ENCODE results near the gene CALML3. TPM values are rescaled to one million over a fixed set of nuclear protein-coding genes. Genes with fewer than 3 reads are reported as not detected.

The CALML3 gene
- total and polyA plus RNA-seq, 12 donors: 0.04 TPM; not detected in 11

DNA sequence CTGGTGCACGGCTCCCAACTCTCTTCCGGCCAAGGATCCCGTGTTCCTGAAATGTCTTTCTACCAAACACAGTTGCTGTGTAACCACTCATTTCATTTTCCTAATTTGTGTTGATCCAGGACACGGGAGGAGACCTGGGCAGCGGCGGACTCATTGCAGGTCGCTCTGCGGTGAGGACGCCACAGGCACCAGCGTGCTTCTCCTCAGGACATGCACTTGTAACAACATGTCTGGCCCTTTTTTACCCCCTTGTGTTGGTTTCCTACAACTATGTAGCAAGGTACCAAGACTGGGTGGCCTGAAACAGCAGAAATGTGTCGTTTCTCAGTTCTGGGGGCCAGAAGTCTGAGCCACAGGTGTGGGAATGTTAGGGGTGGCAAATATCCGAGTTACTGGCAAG, 43.6 kb upstream of the CALML3 start:
- 93 to 95% methylated on average over 12 of the region's 12 CpGs for WGBS, 2 donors
- no peak overlapping the region for H3K4me3 ChIP-seq
- intact Hi-C loops (cut with DNase I): no loop called here

DNA sequence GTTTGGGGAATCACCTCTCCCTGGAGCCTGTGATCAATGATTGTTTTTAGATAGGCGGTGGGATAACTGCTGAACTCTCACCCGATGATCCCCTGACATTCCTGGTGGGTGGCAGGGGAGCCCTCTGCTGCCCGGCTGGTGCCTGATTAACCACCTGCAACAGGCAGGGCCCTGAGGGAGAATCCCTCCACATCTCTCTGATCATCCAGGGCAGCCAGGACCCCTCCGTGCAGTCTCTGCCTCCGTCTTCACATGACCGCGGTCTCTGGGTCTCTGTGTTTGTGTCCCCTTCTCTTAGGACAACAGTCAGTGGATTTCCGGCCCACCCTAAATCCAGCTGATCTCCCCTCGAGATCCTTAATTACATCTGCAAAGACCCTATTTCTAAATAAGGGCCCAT, 42.7 kb upstream of the CALML3 start:
- WGBS, 2 donors: 93 to 94% methylated on average over 9 of the region's 9 CpGs
- ATAC-seq: no peak
- TF ChIP-seq, protein P1, sequence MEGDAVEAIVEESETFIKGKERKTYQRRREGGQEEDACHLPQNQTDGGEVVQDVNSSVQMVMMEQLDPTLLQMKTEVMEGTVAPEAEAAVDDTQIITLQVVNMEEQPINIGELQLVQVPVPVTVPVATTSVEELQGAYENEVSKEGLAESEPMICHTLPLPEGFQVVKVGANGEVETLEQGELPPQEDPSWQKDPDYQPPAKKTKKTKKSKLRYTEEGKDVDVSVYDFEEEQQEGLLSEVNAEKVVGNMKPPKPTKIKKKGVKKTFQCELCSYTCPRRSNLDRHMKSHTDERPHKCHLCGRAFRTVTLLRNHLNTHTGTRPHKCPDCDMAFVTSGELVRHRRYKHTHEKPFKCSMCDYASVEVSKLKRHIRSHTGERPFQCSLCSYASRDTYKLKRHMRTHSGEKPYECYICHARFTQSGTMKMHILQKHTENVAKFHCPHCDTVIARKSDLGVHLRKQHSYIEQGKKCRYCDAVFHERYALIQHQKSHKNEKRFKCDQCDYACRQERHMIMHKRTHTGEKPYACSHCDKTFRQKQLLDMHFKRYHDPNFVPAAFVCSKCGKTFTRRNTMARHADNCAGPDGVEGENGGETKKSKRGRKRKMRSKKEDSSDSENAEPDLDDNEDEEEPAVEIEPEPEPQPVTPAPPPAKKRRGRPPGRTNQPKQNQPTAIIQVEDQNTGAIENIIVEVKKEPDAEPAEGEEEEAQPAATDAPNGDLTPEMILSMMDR (IDR thresholded peaks at IDR 0.05): no peak
- no peak for DNase-seq
- no peak overlapping the region for H3K27ac ChIP-seq
- H3K27me3 ChIP-seq: peaks cover 0 to 13% (median 0%) of the 10 kb centered on the region in 7 donors
- H3K36me3 ChIP-seq: no peaks in the 10 kb centered on the region
- no peak overlapping the region for H3K4me3 ChIP-seq
- H3K9me3 ChIP-seq: peaks cover 0 to 3% (median 0%) of the 10 kb centered on the region in 11 donors
- intact Hi-C loops (cut with DNase I): no loop called here
- H3K4me1 ChIP-seq: no peaks in the 10 kb centered on the region

More for the DNA sequence above, 43.6 kb upstream of the CALML3 start:
- H3K27ac ChIP-seq: no peak overlapping the region
- H3K4me1 ChIP-seq: no peaks in the 10 kb centered on the region
- DNase-seq (no peak), ATAC-seq (no peak)
- H3K27me3 ChIP-seq: peaks cover 0 to 7% (median 0%) of the 10 kb centered on the region in 7 donors
- no peaks in the 10 kb centered on the region for H3K36me3 ChIP-seq
- TF ChIP-seq, protein P1 (IDR thresholded peaks at IDR 0.05): no peak
- H3K9me3 ChIP-seq: peaks cover 0 to 3% (median 0%) of the 10 kb centered on the region in 11 donors

DNA sequence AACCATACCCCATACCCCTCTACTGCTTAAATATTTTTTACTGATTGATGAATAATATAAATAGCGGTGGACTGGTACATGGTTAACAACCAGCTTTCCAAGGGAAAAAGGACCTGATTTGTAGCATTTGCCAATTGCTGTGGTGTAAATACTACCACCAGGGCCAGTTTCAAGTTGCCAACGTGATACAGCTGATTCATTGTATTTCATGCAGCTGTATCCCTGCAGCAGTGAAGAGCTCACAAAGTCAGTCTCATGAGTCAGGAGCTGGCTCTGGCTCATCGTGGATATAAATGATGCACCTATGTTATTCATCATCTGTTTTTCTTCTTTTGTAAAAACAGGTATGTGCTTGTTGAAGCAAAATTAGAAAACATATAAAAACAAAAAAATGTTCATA, 40.6 kb upstream of the CALML3 start:
- no peak for ATAC-seq
- WGBS, 2 donors: 84 to 85% methylated on average over 3 of the region's 3 CpGs

DNA sequence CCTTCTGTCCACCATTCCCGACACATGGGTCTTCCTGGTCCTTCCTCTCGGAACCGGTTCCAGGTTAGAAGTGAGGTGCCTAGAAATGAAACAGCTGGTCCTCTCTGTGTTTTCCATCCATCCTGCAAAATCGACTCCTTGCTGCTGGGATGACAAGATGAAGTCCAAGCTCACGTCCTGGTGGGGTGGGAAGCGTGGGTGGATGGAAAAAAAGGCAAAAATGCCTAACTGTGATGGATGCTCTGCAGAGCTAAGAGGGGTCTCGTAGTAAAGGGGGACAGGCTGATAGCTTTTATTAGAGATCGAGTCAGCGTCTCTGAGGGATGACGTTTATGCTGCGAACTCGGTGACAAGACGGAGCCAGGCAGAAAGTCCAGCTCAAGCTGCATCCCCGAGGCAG, 39.5 kb upstream of the CALML3 start:
- H3K4me3 ChIP-seq: no peak overlapping the region
- no peaks in the 10 kb centered on the region for H3K4me1 ChIP-seq
- no peak for DNase-seq
- no peak for ATAC-seq
- H3K36me3 ChIP-seq: no peaks in the 10 kb centered on the region
- intact Hi-C loops (cut with DNase I): no loop called here
- H3K9me3 ChIP-seq: peaks cover 0 to 3% (median 0%) of the 10 kb centered on the region in 11 donors
- no peak overlapping the region for H3K27ac ChIP-seq
- TF ChIP-seq, protein P1 (IDR thresholded peaks at IDR 0.05): no peak
- peaks cover 0 to 16% (median 0%) of the 10 kb centered on the region in 7 donors for H3K27me3 ChIP-seq
- WGBS, 2 donors: 84 to 85% methylated on average over 14 of the region's 14 CpGs

More for the DNA sequence above, 40.6 kb upstream of the CALML3 start:
- intact Hi-C loops (cut with DNase I): no loop called here
- TF ChIP-seq, protein P1 (IDR thresholded peaks at IDR 0.05): no peak
- DNase-seq: no peak
- Histone ChIP-seq H3K27ac (no peak overlapping the region), H3K36me3 (no peaks in the 10 kb centered on the region), H3K27me3 (peaks cover 0 to 16% (median 0%) of the 10 kb centered on the region in 7 donors), H3K4me3 (no peak overlapping the region), H3K4me1 (no peaks in the 10 kb centered on the region), H3K9me3 (peaks cover 0 to 3% (median 0%) of the 10 kb centered on the region in 11 donors)

Measured in heart right ventricle (tissue), 16 donors.